ENCODE measurements around the gene RD3L.
"Not testable (repeated sequence)": the region's sequence is repeated elsewhere in the genome, so short reads cannot be mapped to it uniquely, and the experiment has no call there.

RD3L gene

DNA sequence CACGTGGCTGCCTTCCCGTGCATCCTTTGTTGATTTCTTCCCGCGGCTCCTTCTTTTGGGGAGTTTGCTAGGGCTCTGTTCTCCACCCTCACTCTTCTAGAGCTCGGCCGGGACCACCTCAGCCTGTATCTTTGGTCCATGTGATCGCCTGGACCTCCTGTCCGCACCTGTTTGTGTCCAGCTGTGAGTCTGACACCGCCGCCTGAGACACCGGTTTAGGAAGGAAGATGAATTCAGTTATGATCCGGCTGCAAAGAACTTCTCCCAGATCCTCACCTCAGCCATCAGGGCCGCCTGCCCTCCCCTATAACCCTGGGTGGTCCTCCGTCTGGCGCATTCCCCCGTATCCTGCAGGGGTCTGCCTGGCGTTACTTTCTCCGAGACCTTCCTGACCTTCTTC lies 14.8 kb downstream of the RD3L start:
- no peak for DNase-seq (ENCODE audit: low read depth)

DNA sequence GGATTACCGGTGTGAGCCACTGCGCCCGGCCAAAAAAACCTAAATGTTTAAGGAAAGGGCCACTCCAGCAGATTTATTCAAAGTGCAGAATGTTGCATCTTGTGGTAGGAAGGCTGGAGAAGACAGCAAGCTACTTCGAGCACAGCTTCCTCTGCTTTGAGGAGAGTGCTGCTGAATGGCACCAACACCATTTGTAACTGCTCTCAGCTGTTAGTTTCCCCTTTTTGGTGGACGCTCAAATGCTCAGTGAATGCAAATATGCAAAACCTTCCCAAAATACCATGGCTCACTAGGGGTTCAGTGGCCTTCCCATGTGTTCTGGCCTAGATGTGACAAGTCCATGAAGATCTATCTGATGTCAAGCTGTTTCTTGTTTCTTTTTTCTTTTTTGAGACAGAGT lies 17.0 kb downstream of the RD3L start:
- DNase-seq (ENCODE audit: low read depth): no peak

GRCh38 chr14:103923863-103924262 lies 18.5 kb downstream of the RD3L start:
- DNase-seq (ENCODE audit: low read depth): no peak

- DNase-seq (ENCODE audit: low read depth): not testable (repeated sequence)
Measured at GRCh38 chr14:103921855-103922200, 20.5 kb downstream of the RD3L start.

GRCh38 chr14:103920981-103921854 lies 21.1 kb downstream of the RD3L start:
- peak; percentile 85 for DNase-seq (ENCODE audit: low read depth)

DNA sequence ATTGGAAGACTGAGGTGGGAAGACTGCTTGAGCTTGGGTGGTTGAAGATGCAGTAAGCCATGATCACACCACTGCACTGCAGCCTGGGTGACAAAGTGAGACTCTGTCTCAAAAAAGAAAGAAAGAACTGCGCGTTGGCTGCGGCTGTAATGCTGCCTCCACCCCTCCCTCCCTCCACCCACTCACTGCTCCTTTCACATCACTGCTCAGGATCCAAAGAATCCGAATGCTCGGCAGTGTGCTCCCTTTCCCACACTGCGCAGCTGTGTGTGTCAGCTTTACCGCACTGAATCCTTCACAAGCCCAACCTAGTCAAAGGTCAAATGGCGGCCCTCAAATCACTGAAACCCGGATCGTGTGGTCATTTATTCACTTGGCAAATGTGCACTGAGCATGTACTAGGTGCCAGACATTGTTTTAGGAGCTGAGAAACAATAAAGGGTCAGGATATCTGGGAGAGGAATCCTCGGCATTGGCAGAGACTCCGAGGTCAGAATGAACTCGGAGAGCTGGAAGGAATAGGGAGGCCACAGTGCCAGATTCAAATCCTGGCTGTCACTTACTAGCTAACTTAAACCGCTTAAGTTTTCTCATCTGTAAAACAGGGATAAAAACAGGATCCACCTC lies 25.6 kb downstream of the RD3L start:
- DNase-seq (ENCODE audit: low read depth): no peak

- DNase-seq (ENCODE audit: low read depth): no peak
Measured at GRCh38 chr14:103915616-103916015, 26.7 kb downstream of the RD3L start.

GRCh38 chr14:103910984-103911383 lies 31.3 kb downstream of the RD3L start:
- no peak for DNase-seq (ENCODE audit: low read depth)

- DNase-seq (ENCODE audit: low read depth): peak; percentile 76
Measured at GRCh38 chr14:103910262-103910935, 31.9 kb downstream of the RD3L start.

DNA sequence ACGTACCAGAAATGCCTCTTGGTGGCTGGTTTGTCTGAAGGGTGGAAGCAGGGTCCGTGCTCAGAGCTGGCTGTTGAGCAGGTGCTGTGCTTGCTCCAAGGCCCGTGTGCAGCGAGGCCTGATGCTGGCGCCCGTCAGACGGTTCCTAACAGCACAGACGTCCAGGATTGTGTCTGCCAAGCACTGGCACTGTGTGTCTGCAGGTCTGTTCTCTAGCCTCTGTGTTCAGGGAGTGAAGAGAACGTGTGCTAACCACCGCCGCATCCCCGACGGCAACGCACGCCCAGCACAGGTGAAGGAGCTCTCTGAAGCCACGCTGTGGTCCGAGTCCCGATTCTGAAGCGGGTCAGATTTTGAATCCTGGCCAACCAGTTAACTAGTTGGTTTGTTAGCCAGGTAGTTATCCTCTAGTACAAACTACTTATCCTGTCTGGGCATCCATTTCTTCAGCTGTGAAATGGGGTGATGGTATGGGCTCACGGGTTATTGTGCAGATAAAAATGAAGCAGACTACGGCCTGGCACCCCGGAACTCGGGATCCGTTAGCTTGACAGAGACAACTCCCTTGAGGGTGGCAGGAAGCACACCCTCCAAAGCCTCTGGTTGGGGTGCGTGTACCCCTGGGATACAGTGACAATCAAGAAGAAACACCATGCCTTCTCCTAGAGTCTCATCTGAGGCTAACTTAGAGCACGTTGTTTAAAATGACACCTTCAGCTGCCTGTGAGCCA lies 32.6 kb downstream of the RD3L start:
- no peak for DNase-seq (ENCODE audit: low read depth)

- no peak for DNase-seq (ENCODE audit: low read depth)
Measured at GRCh38 chr14:103908580-103908979, 33.7 kb downstream of the RD3L start.

DNA sequence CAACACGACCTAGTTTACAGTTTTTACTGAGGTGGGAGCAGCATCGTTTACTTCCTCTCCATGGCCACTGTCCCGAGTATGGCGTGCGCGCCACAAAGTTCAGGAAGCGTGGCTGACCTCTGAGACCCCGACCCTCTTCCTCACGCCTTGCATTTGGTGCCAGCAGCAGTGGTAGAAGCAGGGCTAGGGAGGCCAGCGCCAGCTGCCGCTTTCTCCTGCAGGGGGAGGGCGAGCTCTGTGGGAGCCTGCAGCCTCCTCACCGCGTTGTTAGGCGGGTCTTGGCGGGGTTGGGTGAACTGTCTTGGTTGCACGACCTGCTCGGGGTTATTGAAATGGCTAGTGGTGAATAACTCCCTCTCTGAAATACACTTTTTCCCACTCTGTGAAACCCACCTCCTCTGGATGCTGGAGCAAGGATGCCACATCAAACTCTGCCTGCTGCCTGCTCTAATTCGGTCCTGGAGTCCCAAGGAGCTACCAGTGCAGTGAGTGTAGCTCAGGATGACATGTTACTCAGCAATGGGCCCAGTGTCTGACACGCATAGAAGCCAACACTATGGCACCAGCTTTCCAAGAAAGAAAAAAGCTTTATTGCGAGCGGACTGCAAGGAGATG lies 36.4 kb downstream of the RD3L start:
- no peak for DNase-seq (ENCODE audit: low read depth)

DNA sequence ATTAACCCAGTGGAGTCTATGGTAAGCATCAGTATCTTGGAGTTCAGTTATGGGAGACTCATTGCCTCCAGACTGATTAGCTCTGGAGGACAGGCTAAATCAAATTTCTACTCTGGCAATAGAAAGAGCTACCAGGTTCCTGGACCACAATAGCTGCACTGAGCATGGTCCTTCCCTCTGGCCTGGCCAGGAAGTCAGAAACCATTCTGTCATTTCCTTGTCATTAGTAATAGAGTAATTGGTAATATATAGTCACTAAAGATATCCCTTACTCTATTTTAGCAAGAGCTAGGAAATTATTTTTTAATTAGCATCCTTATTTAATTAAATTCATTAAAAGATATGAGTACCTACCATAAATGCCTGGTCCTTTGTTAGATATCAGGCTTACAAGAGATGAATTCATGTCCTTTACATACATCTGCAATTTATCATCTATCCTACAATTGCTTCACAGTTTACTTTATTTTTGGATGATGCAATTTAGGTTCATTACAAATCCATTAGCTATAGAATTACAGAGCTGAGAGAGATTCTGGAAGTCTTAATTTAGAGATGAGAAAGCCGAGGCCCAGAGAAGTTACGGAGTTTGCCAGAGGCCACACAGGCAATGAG lies 37.7 kb downstream of the RD3L start:
- DNase-seq (ENCODE audit: low read depth): no peak

DNA sequence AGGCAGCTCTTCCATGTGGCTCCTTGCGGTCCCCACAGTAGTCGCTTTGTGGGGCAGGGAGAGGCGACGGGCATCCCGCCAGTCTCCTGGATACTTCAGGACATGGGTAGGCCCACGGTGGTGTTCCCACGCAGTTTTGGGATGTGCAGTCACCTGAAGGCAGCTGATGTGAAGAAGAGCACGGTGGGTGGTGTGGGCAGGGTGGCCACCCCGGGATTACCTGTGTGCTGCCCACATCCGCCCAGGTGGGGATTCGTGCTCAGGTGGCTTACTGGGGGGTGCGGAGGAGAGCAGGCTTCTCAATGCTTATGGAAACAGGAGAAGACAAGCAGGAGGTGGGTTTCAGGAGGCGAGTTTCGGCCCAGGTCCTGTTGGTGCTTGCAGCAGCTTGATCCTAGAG lies 42.5 kb downstream of the RD3L start:
- no peak for DNase-seq (ENCODE audit: low read depth)

GRCh38 chr14:103899316-103899715 lies 43.0 kb downstream of the RD3L start:
- DNase-seq (ENCODE audit: low read depth): no peak

- DNase-seq (ENCODE audit: low read depth): no peak
Measured at GRCh38 chr14:103898711-103899110, 43.6 kb downstream of the RD3L start.

DNA sequence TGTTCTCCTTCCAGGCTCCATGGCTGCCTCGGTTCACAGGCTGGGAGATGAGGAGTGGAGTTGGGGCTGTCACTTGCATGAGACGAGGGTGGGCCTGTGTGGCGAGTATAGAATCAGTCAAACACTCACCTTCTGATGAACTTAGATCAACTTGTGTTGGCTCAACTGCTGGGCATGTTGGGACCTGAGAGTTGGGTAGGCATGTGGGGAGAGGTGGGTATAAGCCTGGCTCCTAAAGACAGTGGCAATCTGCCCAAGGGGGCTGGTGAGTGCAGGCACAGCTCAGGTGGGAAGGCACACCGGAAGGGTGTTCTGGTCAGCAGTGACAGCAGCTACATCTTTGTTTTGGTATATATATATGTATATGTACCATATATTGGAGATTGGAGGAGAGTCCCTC lies 44.1 kb downstream of the RD3L start:
- no peak for DNase-seq (ENCODE audit: low read depth)

GRCh38 chr14:103897075-103897947 lies 45.0 kb downstream of the RD3L start:
- no peak for DNase-seq (ENCODE audit: low read depth)

- DNase-seq (ENCODE audit: low read depth): no peak
Measured at GRCh38 chr14:103896578-103896977, 45.8 kb downstream of the RD3L start.

DNA sequence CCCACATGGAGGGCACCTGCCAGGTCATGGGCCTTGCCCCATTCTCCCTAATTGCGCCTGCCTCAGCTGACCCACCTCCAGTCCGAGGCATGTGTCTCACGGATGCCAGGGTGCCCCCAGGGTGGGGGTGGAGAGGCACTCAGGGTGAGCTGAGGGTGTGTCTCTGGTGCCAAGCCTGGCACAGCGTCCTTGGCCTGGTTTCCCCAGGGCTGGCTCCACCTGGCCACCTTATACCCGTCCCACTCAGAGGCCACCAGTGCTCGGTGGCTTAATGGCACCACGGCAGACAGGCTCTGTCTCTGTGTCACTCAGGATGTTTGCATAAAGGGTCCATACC lies 47.6 kb downstream of the RD3L start:
- DNase-seq (ENCODE audit: low read depth): no peak
